IMR-90 (cell line): ENCODE results near the gene IL23R. TPM values are rescaled to one million over a fixed set of nuclear protein-coding genes. Genes with fewer than 3 reads are reported as not detected.

Experiments used
- ATAC-seq: fragments of 200-7000 bp; cut with Tn5 transposase; 2 replicates; pipeline ENCODE4 v1.9.1; 2020; ENCODE audit warnings: low read depth, mild to moderate bottlenecking, moderate library complexity
- BruUV-seq: library from RNA; stranded (reverse); fragments of 400-500 nt; replicated peaks from 2 replicates; lab custom pipeline; 2021; lab: Mats Ljungman, UMichigan
- CTCF ChIA-PET: fragments of 300-600 bp; formaldehyde crosslinking; extraction: SDS; loops from one replicate; lab custom pipeline; 2021; ENCODE audit warnings: antibody characterized with exemption; lab: Yijun Ruan, JAX
- POLR2A ChIA-PET: fragments of 300-600 bp; sonication (Branson Sonifier 250); formaldehyde crosslinking; loops from one replicate; lab custom pipeline; 2022; ENCODE audit warnings: antibody characterized with exemption; ENCODE audit not compliant: unreplicated experiment; lab: Charles Lee
- DNase-seq: peaks from one replicate; pipeline ENCODE4 v3.0.0; 2013
- H2AFZ ChIP-seq: replicated peaks from 2 replicates; pipeline ENCODE3; 2013; ENCODE audit warnings: low read length, mild to moderate bottlenecking; ENCODE audit not compliant: poor library complexity
- H2AK5ac ChIP-seq: 2 replicates; pipeline ENCODE4 v1.6.1; 2013; ENCODE audit warnings: low read depth, low read length, inconsistent platforms
- H2AK9ac ChIP-seq: replicated peaks from 2 replicates; pipeline ENCODE3; 2013; ENCODE audit warnings: mild to moderate bottlenecking, low read depth, low read length, moderate library complexity; ENCODE audit not compliant: poor library complexity
- H2BK120ac ChIP-seq: 2 replicates; pipeline ENCODE4 v1.6.1; 2013; ENCODE audit warnings: low read depth, low read length, inconsistent platforms
- H2BK15ac ChIP-seq: 3 replicates; pipeline ENCODE4 v1.6.1; 2013; ENCODE audit warnings: low read depth, low read length, inconsistent platforms
- H2BK20ac ChIP-seq: 2 replicates; pipeline ENCODE4 v1.6.1; 2013; ENCODE audit warnings: low read depth, mild to moderate bottlenecking, inconsistent platforms, low read length, moderate library complexity
- H2BK5ac ChIP-seq: 2 replicates; pipeline ENCODE4 v1.6.1; 2013; ENCODE audit warnings: mild to moderate bottlenecking, low read depth, low read length, inconsistent platforms; ENCODE audit not compliant: poor library complexity, severe bottlenecking
- H3K14ac ChIP-seq: replicated peaks from 2 replicates; pipeline ENCODE4 v1.6.1; 2013; ENCODE audit warnings: low read depth, low read length, inconsistent platforms
- H3K18ac ChIP-seq: 2 replicates; pipeline ENCODE4 v1.6.1; 2013; ENCODE audit warnings: low read depth, low read length, control low read depth
- H3K23ac ChIP-seq: 2 replicates; pipeline ENCODE4 v1.6.1; 2013; ENCODE audit warnings: low read depth, low read length, inconsistent platforms
- H3K27ac ChIP-seq: 2 replicates; pipeline ENCODE4 v1.5.1; 2013; ENCODE audit warnings: mild to moderate bottlenecking, control low read depth, low read length; ENCODE audit not compliant: insufficient read depth
- H3K27me3 ChIP-seq: 2 replicates; pipeline ENCODE4 v1.6.1; 2013; ENCODE audit warnings: low read length; ENCODE audit not compliant: control insufficient read depth, insufficient read depth
- H3K36me3 ChIP-seq: 2 replicates; pipeline ENCODE4 v1.6.1; 2013; ENCODE audit warnings: low read length, mixed read lengths; ENCODE audit not compliant: control insufficient read depth, insufficient read depth
- H3K4ac ChIP-seq: 2 replicates; pipeline ENCODE4 v1.6.1; 2013; ENCODE audit warnings: low read depth, low read length, inconsistent platforms
- H3K4me1 ChIP-seq: 2 replicates; pipeline ENCODE4 v1.6.1; 2013; ENCODE audit warnings: low read length, mixed read lengths; ENCODE audit not compliant: control insufficient read depth, insufficient read depth
- H3K4me2 ChIP-seq: 2 replicates; pipeline ENCODE4 v1.6.1; 2013; ENCODE audit warnings: low read depth, mild to moderate bottlenecking, control low read depth, low read length, moderate library complexity
- H3K4me3 ChIP-seq: 2 replicates; pipeline ENCODE4 v1.5.1; 2013; ENCODE audit warnings: low read depth, mild to moderate bottlenecking, control low read depth, low read length, moderate library complexity; ENCODE audit not compliant: insufficient read depth
- H3K56ac ChIP-seq: 2 replicates; pipeline ENCODE4 v1.6.1; 2013; ENCODE audit warnings: low read length, inconsistent platforms; ENCODE audit not compliant: insufficient read depth; ENCODE audit errors: extremely low read depth
- H3K79me1 ChIP-seq, 2 experiments: 2 replicates each; pipeline ENCODE4 v1.6.1; 2013; ENCODE audit warnings: low read length in 2 of 2, inconsistent platforms in 1 of 2, low read depth in 1 of 2
- H3K9ac ChIP-seq: 2 replicates; pipeline ENCODE4 v1.6.1; 2013; ENCODE audit warnings: low read depth, low read length, control low read depth
- H3K9me1 ChIP-seq: 2 replicates; pipeline ENCODE4 v1.6.1; 2013; ENCODE audit warnings: low read length, inconsistent platforms; ENCODE audit not compliant: insufficient read depth
- H3K9me3 ChIP-seq: 2 replicates; pipeline ENCODE4 v1.6.1; 2013; ENCODE audit warnings: low read length; ENCODE audit not compliant: control insufficient read depth, insufficient read depth
- H4K20me1 ChIP-seq: 2 replicates; pipeline ENCODE4 v1.6.1; 2013; ENCODE audit warnings: low read length, inconsistent platforms; ENCODE audit not compliant: insufficient read depth
- H4K5ac ChIP-seq: 2 replicates; pipeline ENCODE4 v1.6.1; 2013; ENCODE audit warnings: mild to moderate bottlenecking, low read depth, low read length, control low read depth
- H4K8ac ChIP-seq, 2 experiments: 2 replicates each; pipeline ENCODE4 v1.6.1; 2013; ENCODE audit warnings: low read depth in 2 of 2, low read length in 2 of 2, control low read depth in 1 of 2, inconsistent platforms in 1 of 2
- H4K91ac ChIP-seq: 2 replicates; pipeline ENCODE4 v1.6.1; 2013; ENCODE audit warnings: low read depth, low read length, inconsistent platforms; ENCODE audit not compliant: insufficient read depth
- BHLHE40 ChIP-seq: fragments of 150-350 bp; IDR thresholded peaks from 2 replicates; pipeline ENCODE4 v1.6.1; 2016; ENCODE audit warnings: mild to moderate bottlenecking, low read depth, low read length
- MAZ ChIP-seq: IDR thresholded peaks from 2 replicates; pipeline ENCODE4 v1.6.1; 2012; ENCODE audit warnings: low read depth, mild to moderate bottlenecking, low read length, improper control_type of control experiment, moderate library complexity, borderline replicate concordance
- MXI1 ChIP-seq: IDR thresholded peaks from 2 replicates; pipeline ENCODE4 v1.6.1; 2012; ENCODE audit warnings: low read depth, mild to moderate bottlenecking, low read length, moderate library complexity, borderline replicate concordance
- POLR2A ChIP-seq: IDR thresholded peaks from 2 replicates; pipeline ENCODE4 v1.6.1; 2012; ENCODE audit warnings: mild to moderate bottlenecking, low read depth, low read length
- RFX5 ChIP-seq: IDR thresholded peaks from 2 replicates; pipeline ENCODE4 v1.8.0; 2012; ENCODE audit warnings: low read depth, mild to moderate bottlenecking, low read length, moderate library complexity
- SMC3 ChIP-seq: fragments of 150-350 bp; IDR thresholded peaks from 2 replicates; pipeline ENCODE4 v1.6.1; 2016; ENCODE audit warnings: low read depth, mild to moderate bottlenecking, antibody characterized with exemption, low read length, moderate library complexity
- WGBS, 2 experiments: methylation state at CpG; one replicate each; pipeline versions ENCODE4 v1.1.5 to v1.1.7; 2013; ENCODE audit warnings: missing lambda C conversion rate in 2 of 2; ENCODE audit not compliant: insufficient read length in 1 of 2; ENCODE audit errors: extremely low coverage in 2 of 2; 5-methylcytosine and 5-hydroxymethylcytosine counted together
- dilution Hi-C: fragments of 300-500 bp; cut with HindIII; formaldehyde crosslinking; loops from one replicate; pipeline ENCODE4 v1.14.3; 2018; ENCODE audit warnings: low sequenced_read_pairs; ENCODE audit not compliant: unreplicated experiment
- in situ Hi-C: fragments of 300-500 bp; cut with MboI; formaldehyde crosslinking; loops from 3 replicates; pipeline ENCODE4 v1.14.3; 2019; ENCODE audit warnings: low sequenced_read_pairs, inconsistent platforms, mixed read lengths
- intact Hi-C: fragments of 100-400 bp; cut with micrococcal nuclease; formaldehyde crosslinking; loops from 2 replicates; pipeline ENCODE4 v1.10.0; 2022
- polyA plus RNA-seq, 3 experiments: library from polyadenylated mRNA; depleted of rRNA; stranded (reverse); fragments of >200 nt; gene quantifications; 2 replicates each; pipeline ENCODE4 v1.2.3, GENCODE V29; 2012; ENCODE audit warnings: low replicate concordance in 1 of 3
- total RNA-seq: library from RNA; depleted of rRNA; stranded (reverse); fragments of >200 nt; gene quantifications from 2 replicates; pipeline ENCODE4 v1.2.3, GENCODE V29; 2012

IL23R gene
- total and polyA plus RNA-seq, 2 of the 4 experiments (the other 2 are of a cell fraction), result not detected

GRCh38 chr1:67285780-67286488 is 119.7 kb downstream of the IL23R start:
- H2AK5ac ChIP-seq, result no peak overlapping the region
- in situ Hi-C loops, result no loop called here
- no peaks in the 10 kb centered on the region for H3K9me3 ChIP-seq
- H3K9me1 ChIP-seq, result no peaks in the 10 kb centered on the region
- no peak overlapping the region for H2BK20ac ChIP-seq
- no peak overlapping the region for H2AFZ ChIP-seq
- H3K27me3 ChIP-seq, result peaks cover 1% of the 10 kb centered on the region
- H4K91ac ChIP-seq, result no peak overlapping the region
- H3K56ac ChIP-seq, result no peak overlapping the region
- H4K8ac ChIP-seq, result no peak overlapping the region
- H4K20me1 ChIP-seq, result no peaks in the 10 kb centered on the region
- H4K5ac ChIP-seq, result no peak overlapping the region
- no peaks in the 10 kb centered on the region for H3K36me3 ChIP-seq
- H2BK15ac ChIP-seq, result no peak overlapping the region
- TF ChIP-seq POLR2A (no peak), RFX5 (no peak), SMC3 (no peak), MXI1 (no peak), MAZ (no peak), BHLHE40 (no peak)
- no peaks in the 10 kb centered on the region for H3K4me1 ChIP-seq
- H2BK120ac ChIP-seq, result no peak overlapping the region
- H3K27ac ChIP-seq, result no peak overlapping the region
- dilution Hi-C loops, result no loop called here
- no peak overlapping the region for H2AK9ac ChIP-seq
- no peak overlapping the region for H3K18ac ChIP-seq
- ATAC-seq, result no peak
- no peak overlapping the region for H2BK5ac ChIP-seq
- BruUV-seq, result no TSS peak
- H3K4me3 ChIP-seq, result no peak overlapping the region
- H3K4ac ChIP-seq, result no peak overlapping the region
- POLR2A ChIA-PET, result no interaction called here
- intact Hi-C loops, result no loop called here
- H3K9ac ChIP-seq, result no peak overlapping the region
- no peak overlapping the region for H3K4me2 ChIP-seq
- CTCF ChIA-PET, result no interaction called here
- H3K23ac ChIP-seq, result no peak overlapping the region
- DNase-seq, result no peak
- WGBS, 2 experiments, result 73% methylated on average over 2 of the region's 8 CpGs; no CpG with 5 or more reads in 1 of the 2 experiments
- no peak overlapping the region for H3K14ac ChIP-seq
- no peaks in the 10 kb centered on the region for H3K79me1 ChIP-seq
